ENCODE measurements around the gene ALG12. TPM values are rescaled to one million over a fixed set of nuclear protein-coding genes. Genes with fewer than 3 reads are reported as not detected.

The ALG12 gene
- total and polyA plus RNA-seq, 2 donors (not counting 1 experiment from before 2014, with no cell fraction given), result 15.2 to 16.6 TPM

GRCh38 chr22:49953027-49953679 lies 34.9 kb upstream of the ALG12 start:
- no peak overlapping the region for H3K27ac Mint-ChIP-seq
- no peak overlapping the region for H3K4me2 ChIP-seq (replicated peaks; ENCODE audit: low read depth, low read length, poor library complexity, severe bottlenecking)
- H2AFZ ChIP-seq (ENCODE audit: insufficient read depth, low read depth, low read length, poor library complexity, severe bottlenecking), result no peak overlapping the region
- peaks cover 0 to 13% of the 10 kb centered on the region in 2 donors for H3K4me1 ChIP-seq (ENCODE audit: control insufficient read depth in 2 of 2, insufficient read depth in 2 of 2, low read length in 2 of 2)
- DNase-seq (no peak), ATAC-seq (ENCODE audit: low read depth) (no peak)
- no peak overlapping the region for H3K9ac ChIP-seq (ENCODE audit: low read length)
- no peaks in the 10 kb centered on the region for H3K9me3 ChIP-seq (ENCODE audit: control extremely low read depth in 1 of 3, control insufficient read depth in 2 of 3, insufficient read depth in 1 of 3, low read length in 2 of 3)
- CTCF ChIA-PET, result interaction anchor here (1.1 kb wide), 1 partner anchor 22 kb away, joined by 3 read pairs; no protein-coding TSS in a partner anchor
- no peak overlapping the region for H3K4me3 Mint-ChIP-seq
- intact Hi-C loops (cut with micrococcal nuclease), result no loop called here
- TF ChIP-seq CTCF (IDR thresholded peaks at IDR 0.05), result no peak
- TF ChIP-seq EZH2 (IDR thresholded peaks at IDR 0.05; ENCODE audit: borderline replicate concordance, insufficient read depth, low read depth, low read length, poor library complexity, severe bottlenecking), result no peak
- no peak overlapping the region for H3K4me3 ChIP-seq (ENCODE audit: control extremely low read depth in 1 of 5, extremely low read depth in 1 of 5, insufficient read depth in 1 of 5, low read depth in 2 of 5, low read length in 4 of 5)
- no peaks in the 10 kb centered on the region for H3K36me3 ChIP-seq (replicated peaks in 1 of 2; ENCODE audit: control extremely low read depth in 1 of 2, control insufficient read depth in 1 of 2, extremely low read depth in 1 of 2, insufficient read depth in 2 of 2, low read length in 1 of 2)
- H3K27me3 ChIP-seq (replicated peaks in 1 of 4; ENCODE audit: control extremely low read depth in 1 of 4, control insufficient read depth in 3 of 4, insufficient read depth in 4 of 4, low read length in 3 of 4), result no peaks in the 10 kb centered on the region
- H3K9me3 Mint-ChIP-seq (ENCODE audit: insufficient read depth), result no peaks in the 10 kb centered on the region
- H3K27ac ChIP-seq (ENCODE audit: low read length in 2 of 2), result no peak overlapping the region
- peaks cover 2% of the 10 kb centered on the region for H3K4me1 Mint-ChIP-seq
- WGBS (ENCODE audit: insufficient coverage), result 83% methylated on average over 18 of the region's 20 CpGs
- POLR2A ChIA-PET, result interaction anchor here (1.2 kb wide), 1 partner anchor 17 kb away, joined by 3 read pairs; no protein-coding TSS in a partner anchor
- H3K79me2 ChIP-seq (ENCODE audit: control insufficient read depth, insufficient read depth, low read length), result no peaks in the 10 kb centered on the region
- no peaks in the 10 kb centered on the region for H4K20me1 ChIP-seq (ENCODE audit: control insufficient read depth, insufficient read depth, low read length, poor library complexity, severe bottlenecking)
- no peaks in the 10 kb centered on the region for H3K27me3 Mint-ChIP-seq

Measured in B cell (primary cell).